GM12874 (cell line): Measurements from ENCODE around the gene PF4V1.

Source experiments
- CTCF ChIP-seq: IDR thresholded peaks from 2 replicates; pipeline ENCODE4 v1.5.1; 2011; ENCODE audit warnings: low read depth, mild to moderate bottlenecking, control low read depth, low read length, moderate library complexity; ENCODE audit not compliant: insufficient read depth

Gene PF4V1

GRCh38 chr4:73864961-73865360 lies 11.9 kb downstream of the PF4V1 start:
- TF ChIP-seq CTCF = no peak

- no peak for TF ChIP-seq CTCF
Observed at GRCh38 chr4:73865431-73866096, 12.5 kb downstream of the PF4V1 start.

GRCh38 chr4:73866246-73866645 lies 13.2 kb downstream of the PF4V1 start:
- TF ChIP-seq CTCF = no peak

- no peak for TF ChIP-seq CTCF
Observed at GRCh38 chr4:73867783-73868182, 14.7 kb downstream of the PF4V1 start.

- TF ChIP-seq CTCF = no peak
Observed at GRCh38 chr4:73868206-73869129, 15.4 kb downstream of the PF4V1 start.

- no peak for TF ChIP-seq CTCF
Observed at GRCh38 chr4:73869130-73870055, 16.3 kb downstream of the PF4V1 start, which contains the start of gene CXCL1. Gene CXCL1, plus strand, starts transcription at chr4:73869393. Its CDS starts 78 bp downstream, at chr4:73869471.
